Astrocyte of the hippocampus (primary cell): ENCODE results near the gene LY86.
A peak's percentile ranks its signal among the peaks of the same experiment; 100 is the strongest.

Experiments used
- DNase-seq: peaks from one replicate; pipeline ENCODE4 v3.0.0; 2011; ENCODE audit warnings: low read depth, low spot score

LY86 gene

GRCh38 chr6:6570929-6571671 is 17.4 kb upstream of the LY86 start:
- no peak for DNase-seq

DNA sequence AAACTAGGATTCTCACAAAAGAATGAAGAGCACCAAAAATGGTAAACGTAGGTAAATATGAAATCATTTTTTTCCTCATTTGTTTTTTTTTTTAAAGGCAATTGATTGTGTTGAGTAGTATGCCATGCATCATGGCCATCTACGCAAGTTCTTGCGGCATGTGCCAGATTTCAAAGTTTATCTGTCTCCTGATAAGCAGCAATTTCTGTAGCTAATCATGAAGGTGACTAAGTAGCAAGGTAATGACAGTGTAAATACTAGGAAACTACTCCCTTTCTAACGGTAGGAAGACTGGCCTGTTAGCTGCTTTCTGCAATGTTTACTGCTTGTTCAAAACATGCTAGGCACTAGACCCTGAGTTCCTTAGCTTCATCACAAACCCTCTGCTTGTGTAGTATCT is 13.4 kb upstream of the LY86 start:
- no peak for DNase-seq

GRCh38 chr6:6577735-6578134 is 10.8 kb upstream of the LY86 start:
- no peak for DNase-seq

- DNase-seq, result no peak
These were observed 9.2 kb upstream of the LY86 start for GRCh38 chr6:6579281-6579680.

DNA sequence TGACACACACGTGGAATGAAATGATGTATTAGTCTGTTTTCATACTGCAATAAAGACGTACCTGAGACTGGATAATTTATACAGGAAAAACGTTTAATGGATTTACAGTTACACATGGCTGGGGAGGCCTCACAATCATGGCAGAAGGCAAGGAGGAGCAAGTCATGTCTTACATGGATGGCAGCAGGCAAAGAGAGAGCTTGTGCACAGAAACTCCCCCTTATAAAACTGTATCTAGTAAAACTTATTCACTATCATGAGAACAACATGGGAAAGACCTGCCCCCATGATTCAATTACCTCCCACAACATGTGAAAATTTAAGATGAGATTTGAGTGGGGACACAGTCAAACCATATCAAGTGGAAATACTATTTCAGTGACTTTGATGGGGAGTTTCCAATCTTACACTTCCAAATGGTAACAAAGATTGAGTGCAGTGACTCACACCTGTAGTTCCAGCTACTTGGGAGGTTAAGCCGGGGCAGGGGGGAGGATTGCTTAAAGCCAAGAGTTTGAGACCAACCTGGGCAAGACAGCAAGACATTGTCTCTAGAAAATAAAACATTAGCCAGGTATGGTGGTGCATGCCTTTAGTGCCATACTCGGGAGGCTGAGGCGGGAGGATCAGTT is 8.2 kb upstream of the LY86 start:
- no peak for DNase-seq

GRCh38 chr6:6581054-6581453 is 7.5 kb upstream of the LY86 start:
- DNase-seq, result no peak

GRCh38 chr6:6582131-6582530 is 6.4 kb upstream of the LY86 start:
- no peak for DNase-seq

GRCh38 chr6:6583836-6584235 is 4.7 kb upstream of the LY86 start:
- no peak for DNase-seq

- DNase-seq, result no peak
These were observed 4.1 kb upstream of the LY86 start for GRCh38 chr6:6584310-6585002.

DNA sequence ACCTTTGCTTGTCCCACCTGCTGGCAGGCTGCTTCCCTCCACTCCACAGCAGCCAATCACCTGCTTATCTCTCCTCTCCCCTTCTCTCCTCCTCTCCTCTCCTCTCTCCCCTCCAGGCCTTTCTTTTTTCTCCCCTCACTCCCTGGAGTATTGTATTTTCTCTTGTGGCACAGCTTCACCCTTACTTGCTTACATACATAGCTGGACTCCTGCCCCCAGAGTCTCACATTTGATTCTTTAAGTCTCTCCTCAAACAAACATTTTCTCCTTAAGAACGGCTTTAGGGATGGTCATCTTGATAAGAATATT is 3.6 kb upstream of the LY86 start:
- no peak for DNase-seq

DNA sequence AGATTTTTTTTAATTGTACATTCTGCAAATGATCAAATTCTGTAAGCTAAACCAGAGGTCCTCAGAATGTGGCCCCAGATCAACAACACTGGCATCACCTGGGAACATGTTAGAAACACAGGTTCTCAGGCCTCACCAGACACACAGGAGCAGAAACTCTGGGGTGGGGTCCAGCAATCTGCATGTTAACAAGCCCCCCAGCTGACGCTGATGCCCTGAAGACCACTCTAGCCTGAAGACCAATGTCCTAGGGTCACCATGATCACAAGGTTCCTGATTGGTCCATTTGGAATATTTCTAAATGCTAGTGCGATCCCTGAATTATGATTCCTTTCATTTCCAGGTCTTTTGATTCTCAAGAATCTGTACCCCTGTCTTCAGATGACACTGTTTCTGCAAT is 2.4 kb upstream of the LY86 start:
- DNase-seq, result no peak

- no peak for DNase-seq
These were observed 1.6 kb upstream of the LY86 start for GRCh38 chr6:6586671-6587526.

GRCh38 chr6:6587696-6588063 is 840 bp upstream of the LY86 start:
- DNase-seq, result no peak

- no peak for DNase-seq
These were observed 597 bp downstream of the LY86 start for GRCh38 chr6:6588924-6589709.

DNA sequence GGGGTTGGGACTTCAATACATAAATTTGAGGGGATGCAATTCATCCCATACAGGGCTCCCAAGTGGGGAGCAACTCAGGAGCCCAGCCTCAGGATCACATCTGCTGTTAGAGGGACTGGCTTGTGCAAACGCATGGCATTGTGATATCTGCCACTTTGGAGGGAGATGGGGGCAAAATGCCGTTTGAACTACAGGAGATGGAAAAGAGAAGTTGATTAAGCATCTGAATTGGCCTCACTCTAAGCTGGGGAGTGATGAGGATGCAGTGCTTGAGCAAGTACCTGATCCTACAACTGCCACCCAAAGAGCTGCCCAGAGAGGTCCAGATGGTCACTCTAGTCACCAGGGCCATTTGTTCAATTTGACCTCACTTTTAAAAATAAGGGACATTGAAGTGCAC is 2.0 kb downstream of the LY86 start:
- DNase-seq, result no peak

DNA sequence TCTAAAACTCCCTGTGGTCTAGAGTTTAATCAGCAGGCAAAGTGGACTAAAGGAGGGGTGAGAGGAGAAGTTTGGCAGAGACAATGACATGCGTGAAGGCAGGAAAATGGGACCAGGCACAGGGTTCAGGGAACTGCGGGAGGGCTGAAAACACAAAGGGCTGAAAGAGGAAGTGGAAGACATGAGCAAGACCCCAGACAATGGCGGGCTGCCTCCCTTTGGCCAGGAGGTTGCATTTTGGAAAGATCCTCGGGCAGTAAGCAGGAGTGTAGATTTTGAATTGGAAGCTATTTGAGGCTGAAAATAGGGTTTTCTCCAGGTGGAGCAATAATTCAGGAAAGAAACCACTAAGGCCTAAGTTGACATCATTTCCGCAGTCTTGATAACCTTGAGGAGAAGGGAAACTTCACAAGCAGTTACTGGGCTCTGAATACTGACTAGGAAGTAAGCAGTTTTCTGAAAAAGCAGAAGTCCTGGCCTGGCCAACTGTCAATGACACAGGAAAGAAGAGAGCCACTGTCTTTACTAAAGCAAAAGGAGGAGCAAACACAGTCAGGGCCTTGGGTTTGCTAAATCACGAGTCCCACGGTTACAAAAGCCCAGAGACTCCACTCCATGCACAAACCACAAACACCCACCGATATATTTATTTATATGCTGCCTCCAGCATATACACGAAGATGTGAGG is 3.4 kb downstream of the LY86 start:
- no peak for DNase-seq

- no peak for DNase-seq
These were observed 4.4 kb downstream of the LY86 start for GRCh38 chr6:6592826-6593475.

DNA sequence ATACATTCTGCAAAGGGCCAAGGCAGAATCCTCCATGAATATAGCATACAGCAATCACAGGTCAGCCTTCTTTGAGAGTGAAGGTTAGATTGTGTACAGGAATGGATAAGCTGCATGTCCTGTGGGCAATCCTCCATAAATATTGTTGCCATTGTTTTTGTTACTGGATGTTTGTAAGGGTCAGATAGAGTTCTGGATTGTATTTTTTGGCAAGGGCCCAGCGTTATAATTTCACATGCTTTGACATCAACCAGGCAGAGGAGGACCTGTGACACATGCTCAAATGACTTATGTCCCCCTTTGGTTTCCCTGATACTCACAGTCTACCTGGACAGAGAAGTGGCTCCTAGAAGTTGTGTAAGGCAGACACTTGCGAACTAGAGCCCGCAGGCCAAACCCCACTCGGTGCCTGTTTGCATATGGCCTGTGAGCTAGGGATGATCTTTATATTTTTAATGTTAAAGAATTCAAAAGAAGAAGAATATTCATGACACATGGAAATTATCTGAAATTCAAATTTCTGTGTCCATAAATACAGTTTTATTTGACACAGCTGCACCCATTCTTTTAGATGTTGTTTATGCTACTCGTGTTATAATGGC is 5.4 kb downstream of the LY86 start:
- DNase-seq, result no peak

GRCh38 chr6:6595025-6595424 is 6.5 kb downstream of the LY86 start:
- DNase-seq, result no peak

DNA sequence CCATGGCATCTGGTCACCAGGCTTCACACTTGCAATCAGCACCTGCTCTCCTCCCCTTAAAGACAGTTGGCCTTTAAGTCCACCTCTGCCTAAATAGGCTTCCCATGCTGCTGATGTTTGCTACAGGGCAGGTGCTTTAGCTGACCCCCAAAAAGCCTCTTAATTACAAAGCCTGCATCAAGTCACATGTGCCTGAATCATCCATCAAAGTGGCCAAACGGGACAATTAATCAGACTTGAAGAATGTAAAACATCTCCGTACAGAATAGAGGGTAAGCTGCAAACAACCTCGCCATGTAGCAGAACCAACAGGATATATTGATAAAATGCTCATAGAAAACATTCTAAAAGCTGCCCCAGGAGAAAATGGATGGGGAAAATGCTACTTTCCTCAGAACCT is 7.4 kb downstream of the LY86 start:
- peak; percentile 52 for DNase-seq
